ENCODE data around the gene SELENOI.

- TF ChIP-seq CTCF (IDR thresholded peaks at IDR 0.05): no peak
- no peak for TF ChIP-seq POLR2A (IDR thresholded peaks at IDR 0.05)
These were observed 21.0 kb upstream of the SELENOI start for GRCh38 chr2:26324903-26325302.
